SK-N-SH (cell line): Measurements from ENCODE around the gene SLC8A2. TPM values are rescaled to one million over a fixed set of nuclear protein-coding genes. Genes with fewer than 3 reads are reported as not detected.

ENCODE experiments used
- CTCF ChIA-PET: fragments of 300-600, 350-600 bp; formaldehyde crosslinking; extraction: SDS; loops from one replicate; lab custom pipeline; 2021; lab: Yijun Ruan, JAX
- POLR2A ChIA-PET: fragments of 350-600 bp; sonication (Branson Sonifier 250); formaldehyde crosslinking; extraction: SDS; loops from one replicate; lab custom pipeline; 2020; ENCODE audit warnings: antibody characterized with exemption, inconsistent platforms; lab: Yijun Ruan, JAX
- DNase-seq: peaks from one replicate; pipeline ENCODE4 v3.0.0; 2012
- H2AFZ ChIP-seq: fragments of 200-600 bp; sonication (generic); 2 replicates; pipeline ENCODE4 v1.8.1; 2016; ENCODE audit warnings: antibody characterized with exemption, mild to moderate bottlenecking, low read depth
- H3F3A ChIP-seq: fragments of 200-600 bp; sonication (generic); replicated peaks from 2 replicates; pipeline ENCODE3; 2016; ENCODE audit warnings: antibody characterized with exemption, mild to moderate bottlenecking; ENCODE audit not compliant: insufficient read depth
- H3K27ac ChIP-seq, 2 experiments: fragments of 200-500 bp in 1 of 2; fragments of 200-600 bp in 1 of 2; sonication (Bioruptor generic) in 1 of 2; sonication (generic), shearing (Covaris generic) in 1 of 2; 2 replicates each; pipeline versions ENCODE4 v1.5.1 to v1.6.1; 2014 to 2016; ENCODE audit warnings: low read depth in 2 of 2, inconsistent platforms in 1 of 2, low read length in 1 of 2, mild to moderate bottlenecking in 1 of 2, mixed read lengths in 1 of 2
- H3K27me3 ChIP-seq: fragments of 200-600 bp; sonication (generic), shearing (Covaris generic); 2 replicates; pipeline ENCODE4 v1.6.1; 2016; ENCODE audit warnings: mixed run types; ENCODE audit not compliant: insufficient read depth
- H3K36me3 ChIP-seq, 2 experiments: fragments of 200-500 bp in 1 of 2; fragments of 200-600 bp in 1 of 2; sonication (Bioruptor generic) in 1 of 2; sonication (generic) in 1 of 2; replicated peaks in 1 of 2; 2 replicates each; pipeline versions ENCODE3 to v1.5.1; 2014 to 2016; ENCODE audit warnings: low read length in 1 of 2, mild to moderate bottlenecking in 1 of 2; ENCODE audit not compliant: insufficient read depth in 2 of 2, control insufficient read depth in 1 of 2
- H3K4me1 ChIP-seq, 2 experiments: fragments of 200-500 bp in 1 of 2; fragments of 200-600 bp in 1 of 2; sonication (Bioruptor generic) in 1 of 2; sonication (generic), shearing (Covaris generic) in 1 of 2; 2 replicates each; pipeline versions ENCODE4 v1.5.1 to v1.6.1; 2014 to 2016; ENCODE audit warnings: low read depth in 1 of 2, low read length in 1 of 2, mixed run types in 1 of 2; ENCODE audit not compliant: insufficient read depth in 2 of 2, control insufficient read depth in 1 of 2
- H3K4me2 ChIP-seq: fragments of 200-600 bp; sonication (generic), shearing (Covaris generic); 2 replicates; pipeline ENCODE4 v1.6.1; 2017; ENCODE audit warnings: mixed run types
- H3K4me3 ChIP-seq, 2 experiments: fragments of 200-500 bp in 1 of 2; fragments of 200-600 bp in 1 of 2; sonication (Bioruptor generic) in 1 of 2; sonication (generic), shearing (Covaris generic) in 1 of 2; 2 replicates each; pipeline versions ENCODE4 v1.5.1 to v1.8.1; 2014 to 2016; ENCODE audit warnings: low read depth in 2 of 2, inconsistent platforms in 1 of 2, low read length in 1 of 2, mild to moderate bottlenecking in 1 of 2, mixed read lengths in 1 of 2, moderate library complexity in 1 of 2
- H3K79me2 ChIP-seq: fragments of 200-600 bp; sonication (generic); 2 replicates; pipeline ENCODE4 v1.8.1; 2017; ENCODE audit warnings: mild to moderate bottlenecking; ENCODE audit not compliant: insufficient read depth
- H3K9ac ChIP-seq: fragments of 200-600 bp; sonication (generic); 2 replicates; pipeline ENCODE4 v1.6.1; 2017; ENCODE audit warnings: mixed run types
- H3K9me2 ChIP-seq: fragments of 200-600 bp; sonication (generic); 2 replicates; pipeline ENCODE4 v1.6.1; 2017; ENCODE audit warnings: mixed run types
- H3K9me3 ChIP-seq: fragments of 200-600 bp; sonication (generic); 2 replicates; pipeline ENCODE4 v1.6.1; 2017; ENCODE audit warnings: mixed run types, mild to moderate bottlenecking, moderate library complexity
- H4K20me1 ChIP-seq: fragments of 200-600 bp; sonication (generic); 2 replicates; pipeline ENCODE4 v1.6.1; 2017; ENCODE audit warnings: mild to moderate bottlenecking, mixed run types; ENCODE audit not compliant: insufficient read depth
- CHD2 ChIP-seq: fragments of 150-350 bp; IDR thresholded peaks from 2 replicates; pipeline ENCODE4 v1.6.1; 2018; ENCODE audit warnings: low read length; ENCODE audit not compliant: partially characterized antibody
- ELF1 ChIP-seq: IDR thresholded peaks from 2 replicates; pipeline ENCODE4 v1.4.0; 2012
- EP300 ChIP-seq, 2 experiments: IDR thresholded peaks; 2 replicates each; pipeline versions ENCODE4 v1.4.0 to v1.6.1; 2012; ENCODE audit warnings: borderline replicate concordance in 1 of 2, low read depth in 1 of 2, low read length in 1 of 2
- EZH2phosphoT487 ChIP-seq: fragments of 200-600 bp; sonication (generic); IDR thresholded peaks from 2 replicates; pipeline ENCODE4 v1.6.1; 2017; ENCODE audit warnings: low read depth, mixed run types, mild to moderate bottlenecking, antibody characterized with exemption, moderate library complexity, borderline replicate concordance
- FOSL2 ChIP-seq: IDR thresholded peaks from 2 replicates; pipeline ENCODE4 v1.4.0; 2012; ENCODE audit warnings: low read depth, mild to moderate bottlenecking, moderate library complexity, borderline replicate concordance
- FOXJ3 ChIP-seq: sonication (generic); formaldehyde crosslinking; IDR thresholded peaks from 2 replicates; pipeline ENCODE4 v1.5.1; 2020; ENCODE audit warnings: mild to moderate bottlenecking, missing genetic modification reagents
- FOXM1 ChIP-seq: IDR thresholded peaks from 2 replicates; pipeline ENCODE4 v1.4.0; 2012; ENCODE audit warnings: low read depth, mild to moderate bottlenecking
- GABPA ChIP-seq: IDR thresholded peaks from 2 replicates; pipeline ENCODE4 v1.4.0; 2012; ENCODE audit warnings: low read depth, mild to moderate bottlenecking
- GATA2 ChIP-seq: sonication (generic); formaldehyde crosslinking; IDR thresholded peaks from 2 replicates; pipeline ENCODE4 v1.5.0; 2020; ENCODE audit warnings: mild to moderate bottlenecking, missing genetic modification reagents
- IRF3 ChIP-seq: fragments of 150-350 bp; IDR thresholded peaks from 2 replicates; pipeline ENCODE4 v1.6.1; 2016; ENCODE audit warnings: mild to moderate bottlenecking, low read depth, low read length
- JUND ChIP-seq: IDR thresholded peaks from 2 replicates; pipeline ENCODE4 v1.4.0; 2012
- MEF2A ChIP-seq: IDR thresholded peaks from 2 replicates; pipeline ENCODE4 v1.4.0; 2012; ENCODE audit warnings: low read depth, borderline replicate concordance
- MXI1 ChIP-seq: IDR thresholded peaks from 2 replicates; pipeline ENCODE4 v1.6.1; 2012; ENCODE audit warnings: mild to moderate bottlenecking, low read depth, low read length, improper control_type of control experiment
- POLR2AphosphoS5 ChIP-seq: IDR thresholded peaks from 2 replicates; pipeline ENCODE4 v1.6.1; 2012; ENCODE audit warnings: low read depth, low read length
- RAD21 ChIP-seq: IDR thresholded peaks from 2 replicates; pipeline ENCODE4 v1.6.1; 2012; ENCODE audit warnings: mild to moderate bottlenecking, low read length
- RCOR1 ChIP-seq: fragments of 150-350 bp; IDR thresholded peaks from 2 replicates; pipeline ENCODE4 v1.6.1; 2017; ENCODE audit warnings: antibody characterized with exemption, low read length
- REST ChIP-seq: IDR thresholded peaks from 2 replicates; pipeline ENCODE4 v1.6.1; 2012; ENCODE audit warnings: mild to moderate bottlenecking, low read depth, low read length, moderate library complexity
- TAF1 ChIP-seq: IDR thresholded peaks from 2 replicates; pipeline ENCODE4 v1.6.1; 2012; ENCODE audit warnings: low read depth, mild to moderate bottlenecking, low read length, moderate library complexity, borderline replicate concordance
- TCF12 ChIP-seq: IDR thresholded peaks from 2 replicates; pipeline ENCODE4 v1.4.0; 2012
- TEAD4 ChIP-seq: IDR thresholded peaks from 2 replicates; pipeline ENCODE4 v1.4.0; 2012; ENCODE audit warnings: mild to moderate bottlenecking, borderline replicate concordance; ENCODE audit not compliant: insufficient read depth
- YY1 ChIP-seq: IDR thresholded peaks from 2 replicates; pipeline ENCODE4 v1.4.0; 2012; ENCODE audit warnings: low read depth, mild to moderate bottlenecking
- WGBS: methylation state at CpG from one replicate; pipeline ENCODE4 v1.1.6; 2017; ENCODE audit warnings: low lambda C conversion rate; 5-methylcytosine and 5-hydroxymethylcytosine counted together
- polyA plus RNA-seq, 3 experiments: library from polyadenylated mRNA; depleted of rRNA; stranded (reverse); fragments of >200 nt; gene quantifications; 2 replicates each; pipeline ENCODE4 v1.2.3, GENCODE V29; 2012

Gene SLC8A2
- polyA plus RNA-seq, 1 of the 3 experiments (the other 2 are of a cell fraction) = 0.58 TPM

- no peak for TF ChIP-seq FOXJ3 (CRISPR knock-in tag)
- TF ChIP-seq RAD21 = no peak
Observed at GRCh38 chr19:47520839-47521238, 49.1 kb upstream of the SLC8A2 start (continued).

GRCh38 chr19:47520343-47520806 is 48.7 kb upstream of the SLC8A2 start:
- TF ChIP-seq TCF12 (no peak), IRF3 (no peak), CHD2 (no peak), MXI1 (no peak), EP300 (IDR thresholded peaks at IDR 0.05; ENCODE audit: borderline replicate concordance in 1 of 2, low read depth in 1 of 2, low read length in 1 of 2) (no peak), TEAD4 (no peak), RAD21 (no peak), GATA2 (CRISPR knock-in tag) (no peak), EZH2phosphoT487 (no peak), FOXJ3 (CRISPR knock-in tag) (no peak)
- Histone ChIP-seq H3K9ac (no peak overlapping the region), H3K9me3 (no peaks in the 10 kb centered on the region), H3K27me3 (no peaks in the 10 kb centered on the region), H2AFZ (no peak overlapping the region), H3K4me1 (peaks cover 0 to 3% of the 10 kb centered on the region in 2 experiments; a peak in 1 of 4 replicates), H3K27ac (no peak overlapping the region), H3K79me2 (no peaks in the 10 kb centered on the region), H3K9me2 (no peaks in the 10 kb centered on the region), H3F3A (no peaks in the 10 kb centered on the region), H3K4me2 (no peak overlapping the region), H4K20me1 (no peaks in the 10 kb centered on the region), H3K4me3 (no peak overlapping the region), H3K36me3 (no peaks in the 10 kb centered on the region)
- no peak for DNase-seq
- CTCF ChIA-PET = interaction anchor here (1.0 to 9.2 kb wide), 3 partner anchors 29 to 178 kb away, joined by 3 to 81 read pairs (median 4); no protein-coding TSS in a partner anchor
- 70% methylated on average over 10 of the region's 10 CpGs for WGBS
- POLR2A ChIA-PET = no interaction called here

GRCh38 chr19:47518854-47519253 is 47.2 kb upstream of the SLC8A2 start:
- H3K27ac ChIP-seq = no peak overlapping the region
- ChIA-PET POLR2A (no interaction called here), CTCF (interaction anchor here (1.0 to 9.2 kb wide), 5 partner anchors 16 to 179 kb away, joined by 3 to 81 read pairs (median 3); no protein-coding TSS in a partner anchor)
- WGBS = 69% methylated on average over 9 of the region's 9 CpGs
- no peaks in the 10 kb centered on the region for H3F3A ChIP-seq
- H4K20me1 ChIP-seq = no peaks in the 10 kb centered on the region
- H3K9me3 ChIP-seq = no peaks in the 10 kb centered on the region
- H3K4me3 ChIP-seq = no peak overlapping the region
- H2AFZ ChIP-seq = no peak overlapping the region
- DNase-seq = no peak
- peaks cover 0 to 8% of the 10 kb centered on the region in 2 experiments; a peak in 1 of 4 replicates for H3K4me1 ChIP-seq
- no peak overlapping the region for H3K4me2 ChIP-seq
- H3K9me2 ChIP-seq = no peaks in the 10 kb centered on the region
- H3K79me2 ChIP-seq = peaks cover 9% of the 10 kb centered on the region
- H3K36me3 ChIP-seq = no peaks in the 10 kb centered on the region
- no peak overlapping the region for H3K9ac ChIP-seq
- H3K27me3 ChIP-seq = no peaks in the 10 kb centered on the region
- TF ChIP-seq EZH2phosphoT487 (no peak), TEAD4 (no peak), IRF3 (no peak), JUND (no peak), YY1 (no peak), TAF1 (no peak), CHD2 (no peak), RCOR1 (no peak), MXI1 (no peak), FOSL2 (no peak), ELF1 (no peak), FOXM1 (no peak), REST (no peak), POLR2AphosphoS5 (no peak), GATA2 (CRISPR knock-in tag) (no peak), MEF2A (no peak), GABPA (no peak)
